IMR-90 (cell line): ENCODE data around the gene WDR48. TPM values are rescaled to one million over a fixed set of nuclear protein-coding genes. Genes with fewer than 3 reads are reported as not detected.
A peak's percentile ranks its signal among the peaks of the same experiment; 100 is the strongest.

Source experiments
- ATAC-seq: fragments of 200-7000 bp; cut with Tn5 transposase; 2 replicates; pipeline ENCODE4 v1.9.1; 2020; ENCODE audit warnings: low read depth, mild to moderate bottlenecking, moderate library complexity
- BruUV-seq: library from RNA; stranded (reverse); fragments of 400-500 nt; replicated peaks from 2 replicates; lab custom pipeline; 2021; lab: Mats Ljungman, UMichigan
- CTCF ChIA-PET: fragments of 300-600 bp; formaldehyde crosslinking; extraction: SDS; loops from one replicate; lab custom pipeline; 2021; ENCODE audit warnings: antibody characterized with exemption; lab: Yijun Ruan, JAX
- POLR2A ChIA-PET: fragments of 300-600 bp; sonication (Branson Sonifier 250); formaldehyde crosslinking; loops from one replicate; lab custom pipeline; 2022; ENCODE audit warnings: antibody characterized with exemption; ENCODE audit not compliant: unreplicated experiment; lab: Charles Lee
- DNase-seq: peaks from one replicate; pipeline ENCODE4 v3.0.0; 2013
- H2AFZ ChIP-seq: replicated peaks from 2 replicates; pipeline ENCODE3; 2013; ENCODE audit warnings: low read length, mild to moderate bottlenecking; ENCODE audit not compliant: poor library complexity
- H2AK5ac ChIP-seq: 2 replicates; pipeline ENCODE4 v1.6.1; 2013; ENCODE audit warnings: low read depth, low read length, inconsistent platforms
- H2AK9ac ChIP-seq: replicated peaks from 2 replicates; pipeline ENCODE3; 2013; ENCODE audit warnings: mild to moderate bottlenecking, low read depth, low read length, moderate library complexity; ENCODE audit not compliant: poor library complexity
- H2BK120ac ChIP-seq: 2 replicates; pipeline ENCODE4 v1.6.1; 2013; ENCODE audit warnings: low read depth, low read length, inconsistent platforms
- H2BK15ac ChIP-seq: 3 replicates; pipeline ENCODE4 v1.6.1; 2013; ENCODE audit warnings: low read depth, low read length, inconsistent platforms
- H2BK20ac ChIP-seq: 2 replicates; pipeline ENCODE4 v1.6.1; 2013; ENCODE audit warnings: low read depth, mild to moderate bottlenecking, inconsistent platforms, low read length, moderate library complexity
- H2BK5ac ChIP-seq: 2 replicates; pipeline ENCODE4 v1.6.1; 2013; ENCODE audit warnings: mild to moderate bottlenecking, low read depth, low read length, inconsistent platforms; ENCODE audit not compliant: poor library complexity, severe bottlenecking
- H3K14ac ChIP-seq: replicated peaks from 2 replicates; pipeline ENCODE4 v1.6.1; 2013; ENCODE audit warnings: low read depth, low read length, inconsistent platforms
- H3K18ac ChIP-seq: 2 replicates; pipeline ENCODE4 v1.6.1; 2013; ENCODE audit warnings: low read depth, low read length, control low read depth
- H3K23ac ChIP-seq: 2 replicates; pipeline ENCODE4 v1.6.1; 2013; ENCODE audit warnings: low read depth, low read length, inconsistent platforms
- H3K27ac ChIP-seq: 2 replicates; pipeline ENCODE4 v1.5.1; 2013; ENCODE audit warnings: mild to moderate bottlenecking, control low read depth, low read length; ENCODE audit not compliant: insufficient read depth
- H3K27me3 ChIP-seq: 2 replicates; pipeline ENCODE4 v1.6.1; 2013; ENCODE audit warnings: low read length; ENCODE audit not compliant: control insufficient read depth, insufficient read depth
- H3K36me3 ChIP-seq: 2 replicates; pipeline ENCODE4 v1.6.1; 2013; ENCODE audit warnings: low read length, mixed read lengths; ENCODE audit not compliant: control insufficient read depth, insufficient read depth
- H3K4ac ChIP-seq: 2 replicates; pipeline ENCODE4 v1.6.1; 2013; ENCODE audit warnings: low read depth, low read length, inconsistent platforms
- H3K4me1 ChIP-seq: 2 replicates; pipeline ENCODE4 v1.6.1; 2013; ENCODE audit warnings: low read length, mixed read lengths; ENCODE audit not compliant: control insufficient read depth, insufficient read depth
- H3K4me2 ChIP-seq: 2 replicates; pipeline ENCODE4 v1.6.1; 2013; ENCODE audit warnings: low read depth, mild to moderate bottlenecking, control low read depth, low read length, moderate library complexity
- H3K4me3 ChIP-seq: 2 replicates; pipeline ENCODE4 v1.5.1; 2013; ENCODE audit warnings: low read depth, mild to moderate bottlenecking, control low read depth, low read length, moderate library complexity; ENCODE audit not compliant: insufficient read depth
- H3K56ac ChIP-seq: 2 replicates; pipeline ENCODE4 v1.6.1; 2013; ENCODE audit warnings: low read length, inconsistent platforms; ENCODE audit not compliant: insufficient read depth; ENCODE audit errors: extremely low read depth
- H3K79me1 ChIP-seq, 2 experiments: 2 replicates each; pipeline ENCODE4 v1.6.1; 2013; ENCODE audit warnings: low read length in 2 of 2, inconsistent platforms in 1 of 2, low read depth in 1 of 2
- H3K9ac ChIP-seq: 2 replicates; pipeline ENCODE4 v1.6.1; 2013; ENCODE audit warnings: low read depth, low read length, control low read depth
- H3K9me1 ChIP-seq: 2 replicates; pipeline ENCODE4 v1.6.1; 2013; ENCODE audit warnings: low read length, inconsistent platforms; ENCODE audit not compliant: insufficient read depth
- H3K9me3 ChIP-seq: 2 replicates; pipeline ENCODE4 v1.6.1; 2013; ENCODE audit warnings: low read length; ENCODE audit not compliant: control insufficient read depth, insufficient read depth
- H4K20me1 ChIP-seq: 2 replicates; pipeline ENCODE4 v1.6.1; 2013; ENCODE audit warnings: low read length, inconsistent platforms; ENCODE audit not compliant: insufficient read depth
- H4K5ac ChIP-seq: 2 replicates; pipeline ENCODE4 v1.6.1; 2013; ENCODE audit warnings: mild to moderate bottlenecking, low read depth, low read length, control low read depth
- H4K8ac ChIP-seq, 2 experiments: 2 replicates each; pipeline ENCODE4 v1.6.1; 2013; ENCODE audit warnings: low read depth in 2 of 2, low read length in 2 of 2, control low read depth in 1 of 2, inconsistent platforms in 1 of 2
- H4K91ac ChIP-seq: 2 replicates; pipeline ENCODE4 v1.6.1; 2013; ENCODE audit warnings: low read depth, low read length, inconsistent platforms; ENCODE audit not compliant: insufficient read depth
- CTCF ChIP-seq: conservative IDR thresholded peaks from 2 replicates; pipeline ENCODE4 v1.5.1; 2012; ENCODE audit warnings: mild to moderate bottlenecking, low read depth, low read length, improper control_type of control experiment
- WGBS, 2 experiments: methylation state at CpG; one replicate each; pipeline versions ENCODE4 v1.1.5 to v1.1.7; 2013; ENCODE audit warnings: missing lambda C conversion rate in 2 of 2; ENCODE audit not compliant: insufficient read length in 1 of 2; ENCODE audit errors: extremely low coverage in 2 of 2; 5-methylcytosine and 5-hydroxymethylcytosine counted together
- dilution Hi-C: fragments of 300-500 bp; cut with HindIII; formaldehyde crosslinking; loops from one replicate; pipeline ENCODE4 v1.14.3; 2018; ENCODE audit warnings: low sequenced_read_pairs; ENCODE audit not compliant: unreplicated experiment
- in situ Hi-C: fragments of 300-500 bp; cut with MboI; formaldehyde crosslinking; loops from 3 replicates; pipeline ENCODE4 v1.14.3; 2019; ENCODE audit warnings: low sequenced_read_pairs, inconsistent platforms, mixed read lengths
- intact Hi-C: fragments of 100-400 bp; cut with micrococcal nuclease; formaldehyde crosslinking; loops from 2 replicates; pipeline ENCODE4 v1.10.0; 2022
- microRNA-seq, 2 experiments: library from miRNA; stranded (forward) in 1 of 2; unstranded in 1 of 2; fragments of 10-50 nt in 1 of 2; fragments of <30 nt in 1 of 2; gene quantifications in 1 of 2; microRNA quantifications in 1 of 2; one replicate each; pipeline versions ENCODE3 to v1.1.0; 2013 to 2020; ENCODE audit not compliant: insufficient read depth in 1 of 2, insufficient read length in 1 of 2, unreplicated experiment in 1 of 2
- polyA plus RNA-seq, 3 experiments: library from polyadenylated mRNA; depleted of rRNA; stranded (reverse); fragments of >200 nt; gene quantifications; 2 replicates each; pipeline ENCODE4 v1.2.3, GENCODE V29; 2012; ENCODE audit warnings: low replicate concordance in 1 of 3
- small RNA-seq, 5 experiments: library from RNA; depleted of rRNA; stranded (forward); fragments of <200 nt; gene quantifications; one replicate each; pipeline ENCODE3, GENCODE V24; 2012
- total RNA-seq: library from RNA; depleted of rRNA; stranded (reverse); fragments of >200 nt; gene quantifications from 2 replicates; pipeline ENCODE4 v1.2.3, GENCODE V29; 2012; rRNA removed

WDR48 gene
- total and polyA plus RNA-seq, 2 of the 4 experiments (the other 2 are of a cell fraction) = 14.4 to 41.2 TPM

GRCh38 chr3:39146083-39146501, 94.3 kb downstream of the WDR48 start:
- H2BK15ac ChIP-seq = no peak overlapping the region
- no peak overlapping the region for H2AK9ac ChIP-seq
- in situ Hi-C loops = no loop called here
- no peak overlapping the region for H3K4me3 ChIP-seq
- no peak overlapping the region for H3K56ac ChIP-seq
- 79% methylated on average over 3 of the region's 11 CpGs; no CpG with 5 or more reads in 1 of the 2 experiments for WGBS, 2 experiments
- H2BK20ac ChIP-seq = no peak overlapping the region
- H4K5ac ChIP-seq = no peak overlapping the region
- H3K9me3 ChIP-seq = no peaks in the 10 kb centered on the region
- H4K91ac ChIP-seq = peak overlapping the region; percentile 27; the same call in 1 of the 2 replicates
- ATAC-seq = no peak
- H3K4me1 ChIP-seq = peaks cover 51% of the 10 kb centered on the region
- dilution Hi-C loops = no loop called here
- CTCF ChIA-PET = no interaction called here
- peak overlapping the region; percentile 52; the same call in 1 of the 2 replicates for H2AK5ac ChIP-seq
- BruUV-seq = no TSS peak
- H3K27me3 ChIP-seq = no peaks in the 10 kb centered on the region
- H3K9me1 ChIP-seq = peaks cover 44% of the 10 kb centered on the region
- peaks cover 96% of the 10 kb centered on the region for H4K20me1 ChIP-seq
- POLR2A ChIA-PET = no interaction called here
- intact Hi-C loops = no loop called here
- H3K36me3 ChIP-seq = peaks cover 40% of the 10 kb centered on the region
- no peak overlapping the region for H2BK120ac ChIP-seq
- H3K79me1 ChIP-seq = peaks cover 12 to 88% of the 10 kb centered on the region in 2 experiments; a peak in 3 of 4 replicates
- H2AFZ ChIP-seq = no peak overlapping the region
- DNase-seq = no peak
- H3K9ac ChIP-seq = no peak overlapping the region
- no peak overlapping the region for H4K8ac ChIP-seq
- H3K4ac ChIP-seq = peak overlapping the region; percentile 80
- H3K4me2 ChIP-seq = no peak overlapping the region
- peak overlapping the region; percentile 10 for H3K27ac ChIP-seq
- no peak for TF ChIP-seq CTCF
- no peak overlapping the region for H3K18ac ChIP-seq
- H3K23ac ChIP-seq = no peak overlapping the region
- peak overlapping the region; percentile 42 for H2BK5ac ChIP-seq
- no peak overlapping the region for H3K14ac ChIP-seq

Small RNA genes lying within 50 kb of the gene (microRNA-seq; reads per million reads assigned to microRNA genes)
- gene MIR6822 (ENCODE audit: unreplicated experiment) (not detected), gene RNU6-1227P (ENCODE audit: insufficient read depth, insufficient read length) (not detected)

Small RNA genes lying within 50 kb of the gene (small RNA-seq; reads per million reads assigned to genes)
- gene RNU6-1227P = 0 reads per million in 5 experiments

Other genes with a start within 250 kb of the WDR48 start
- gene SCN10A, start 235.8 kb upstream of the WDR48 start, total RNA-seq = not detected in 2 replicates
- gene SCN10A, start 235.8 kb upstream of the WDR48 start, polyA plus RNA-seq (2012; rRNA removed) = not detected in 2 replicates
- under 0.01 TPM in 1 of 2 replicates, not detected in the other for gene SCN11A, start 72 bp upstream of the WDR48 start, total RNA-seq
- gene SCN11A, start 72 bp upstream of the WDR48 start, polyA plus RNA-seq (2012; rRNA removed) = 0.02 TPM in 1 of 2 replicates, not detected in the other
- 25.8 and 35.0 TPM in 2 replicates for gene GORASP1, start 55.6 kb downstream of the WDR48 start, total RNA-seq
- 56.6 and 58.9 TPM in 2 replicates for gene GORASP1, start 55.6 kb downstream of the WDR48 start, polyA plus RNA-seq (2012; rRNA removed)
- gene TTC21A, start 55.7 kb downstream of the WDR48 start, total RNA-seq = 0.56 and 0.90 TPM in 2 replicates
- 1.6 and 1.8 TPM in 2 replicates for gene TTC21A, start 55.7 kb downstream of the WDR48 start, polyA plus RNA-seq (2012; rRNA removed)
- gene CSRNP1, start 101.6 kb downstream of the WDR48 start, total RNA-seq = 22.8 TPM in 2 replicates
- 16.5 and 23.1 TPM in 2 replicates for gene CSRNP1, start 101.6 kb downstream of the WDR48 start, polyA plus RNA-seq (2012; rRNA removed)
- gene XIRP1, start 140.6 kb downstream of the WDR48 start, total RNA-seq = under 0.01 TPM in 2 replicates
- 0.03 and 0.07 TPM in 2 replicates for gene XIRP1, start 140.6 kb downstream of the WDR48 start, polyA plus RNA-seq (2012; rRNA removed)
- not detected in 2 replicates for gene CX3CR1, start 228.0 kb downstream of the WDR48 start, total RNA-seq
- gene CX3CR1, start 228.0 kb downstream of the WDR48 start, polyA plus RNA-seq (2012; rRNA removed) = 0.03 TPM in 1 of 2 replicates, not detected in the other